ENCODE measurements around the gene XPR1.

XPR1 gene

DNA sequence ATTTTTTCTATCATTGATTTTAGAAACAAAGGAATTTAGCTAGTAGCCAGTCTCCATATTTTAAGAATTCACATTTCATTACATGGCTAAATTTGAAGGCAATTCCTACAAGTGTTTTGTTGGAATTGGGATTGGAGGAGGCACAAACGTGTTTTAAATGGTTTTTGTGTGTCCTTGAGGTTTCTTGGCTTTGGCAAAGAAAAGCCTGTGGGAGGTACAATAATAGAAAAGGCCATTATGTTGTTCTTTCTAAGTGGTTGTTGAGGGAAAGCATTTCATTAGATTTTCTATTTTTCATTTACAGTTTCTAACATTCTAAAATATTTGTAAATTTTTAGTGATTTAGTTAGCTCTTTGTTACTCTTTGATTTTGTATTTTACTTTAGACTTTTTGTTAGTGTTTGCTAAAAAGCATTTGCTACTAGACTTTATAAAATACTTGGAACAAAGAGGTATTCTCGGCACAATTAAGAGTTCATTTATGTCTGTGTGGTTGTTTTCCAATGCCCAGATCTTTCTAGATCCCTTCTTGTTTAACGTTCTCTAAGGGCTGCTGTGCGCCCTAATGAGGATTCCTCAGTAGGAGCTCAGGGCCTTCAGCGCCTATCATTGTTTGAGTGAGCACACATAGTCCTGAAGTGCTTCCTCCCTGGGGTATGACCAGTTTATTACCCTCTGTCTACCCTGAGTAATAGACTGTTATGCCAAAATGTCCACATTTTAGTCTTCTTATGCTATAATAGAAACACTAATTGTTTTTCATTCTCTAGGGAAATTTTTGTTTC lies 210.9 kb downstream of the XPR1 start:
- Histone ChIP-seq H3K4me3 (ENCODE audit: low read depth, low read length) (no peak overlapping the region), H3K27me3 (ENCODE audit: insufficient read depth, low read depth, severe bottlenecking) (no peaks in the 10 kb centered on the region), H3K36me3 (no peaks in the 10 kb centered on the region), H3K9me3 (ENCODE audit: severe bottlenecking) (no peaks in the 10 kb centered on the region), H3K27ac (no peak overlapping the region)
- TF ChIP-seq, protein P1, sequence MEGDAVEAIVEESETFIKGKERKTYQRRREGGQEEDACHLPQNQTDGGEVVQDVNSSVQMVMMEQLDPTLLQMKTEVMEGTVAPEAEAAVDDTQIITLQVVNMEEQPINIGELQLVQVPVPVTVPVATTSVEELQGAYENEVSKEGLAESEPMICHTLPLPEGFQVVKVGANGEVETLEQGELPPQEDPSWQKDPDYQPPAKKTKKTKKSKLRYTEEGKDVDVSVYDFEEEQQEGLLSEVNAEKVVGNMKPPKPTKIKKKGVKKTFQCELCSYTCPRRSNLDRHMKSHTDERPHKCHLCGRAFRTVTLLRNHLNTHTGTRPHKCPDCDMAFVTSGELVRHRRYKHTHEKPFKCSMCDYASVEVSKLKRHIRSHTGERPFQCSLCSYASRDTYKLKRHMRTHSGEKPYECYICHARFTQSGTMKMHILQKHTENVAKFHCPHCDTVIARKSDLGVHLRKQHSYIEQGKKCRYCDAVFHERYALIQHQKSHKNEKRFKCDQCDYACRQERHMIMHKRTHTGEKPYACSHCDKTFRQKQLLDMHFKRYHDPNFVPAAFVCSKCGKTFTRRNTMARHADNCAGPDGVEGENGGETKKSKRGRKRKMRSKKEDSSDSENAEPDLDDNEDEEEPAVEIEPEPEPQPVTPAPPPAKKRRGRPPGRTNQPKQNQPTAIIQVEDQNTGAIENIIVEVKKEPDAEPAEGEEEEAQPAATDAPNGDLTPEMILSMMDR (IDR thresholded peaks at IDR 0.05; ENCODE audit: low read depth, low read length) = no peak
- DNase-seq = no peak

DNA sequence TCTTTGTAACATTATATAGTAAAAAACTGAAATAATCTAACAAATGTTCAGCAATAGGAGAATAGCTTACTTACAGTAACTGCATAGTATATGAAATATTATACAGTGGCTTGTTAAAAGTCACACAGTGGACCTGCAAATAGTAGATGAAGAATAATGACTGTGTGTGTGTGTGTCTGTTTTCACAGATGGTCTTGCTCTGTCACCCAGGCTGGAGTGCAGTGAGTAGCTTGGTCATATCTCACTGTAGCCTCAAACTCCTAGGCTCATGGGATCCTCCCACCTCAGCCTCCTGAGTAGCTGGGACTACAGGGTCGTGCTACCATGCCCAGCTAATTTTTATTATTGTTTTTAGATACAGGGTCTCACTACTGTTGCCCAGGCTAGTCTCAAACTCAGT lies 213.5 kb downstream of the XPR1 start:
- Histone ChIP-seq H3K4me3 (ENCODE audit: low read depth, low read length) (no peak overlapping the region), H3K27me3 (ENCODE audit: insufficient read depth, low read depth, severe bottlenecking) (no peaks in the 10 kb centered on the region), H3K36me3 (no peaks in the 10 kb centered on the region), H3K27ac (no peak overlapping the region), H3K9me3 (ENCODE audit: severe bottlenecking) (no peaks in the 10 kb centered on the region)
- DNase-seq = no peak
- TF ChIP-seq, protein P1 (IDR thresholded peaks at IDR 0.05; ENCODE audit: low read depth, low read length) = no peak

DNA sequence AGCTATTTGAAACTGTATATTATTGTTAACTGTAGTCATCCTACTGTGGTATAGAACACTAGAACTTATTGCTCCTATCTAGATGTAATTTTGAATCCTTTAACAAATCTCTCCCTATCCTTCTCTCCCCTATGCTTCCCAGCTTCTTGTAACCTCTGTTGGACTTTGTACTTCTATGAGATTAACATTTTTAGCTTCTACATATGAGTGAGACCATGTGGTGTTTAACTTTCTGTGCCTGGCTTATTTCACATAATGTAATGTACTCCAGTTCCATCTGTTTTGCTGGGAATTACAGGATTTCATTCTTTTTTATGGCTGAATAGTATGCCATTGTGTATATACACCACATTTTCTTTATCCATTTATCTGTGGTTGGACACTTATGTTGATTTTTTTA lies 216.4 kb downstream of the XPR1 start:
- no peak for DNase-seq
- TF ChIP-seq, protein P1 (IDR thresholded peaks at IDR 0.05; ENCODE audit: low read depth, low read length) = no peak
- Histone ChIP-seq H3K27ac (no peak overlapping the region), H3K36me3 (no peaks in the 10 kb centered on the region), H3K27me3 (ENCODE audit: insufficient read depth, low read depth, severe bottlenecking) (no peaks in the 10 kb centered on the region), H3K9me3 (ENCODE audit: severe bottlenecking) (no peaks in the 10 kb centered on the region), H3K4me3 (ENCODE audit: low read depth, low read length) (no peak overlapping the region)

DNA sequence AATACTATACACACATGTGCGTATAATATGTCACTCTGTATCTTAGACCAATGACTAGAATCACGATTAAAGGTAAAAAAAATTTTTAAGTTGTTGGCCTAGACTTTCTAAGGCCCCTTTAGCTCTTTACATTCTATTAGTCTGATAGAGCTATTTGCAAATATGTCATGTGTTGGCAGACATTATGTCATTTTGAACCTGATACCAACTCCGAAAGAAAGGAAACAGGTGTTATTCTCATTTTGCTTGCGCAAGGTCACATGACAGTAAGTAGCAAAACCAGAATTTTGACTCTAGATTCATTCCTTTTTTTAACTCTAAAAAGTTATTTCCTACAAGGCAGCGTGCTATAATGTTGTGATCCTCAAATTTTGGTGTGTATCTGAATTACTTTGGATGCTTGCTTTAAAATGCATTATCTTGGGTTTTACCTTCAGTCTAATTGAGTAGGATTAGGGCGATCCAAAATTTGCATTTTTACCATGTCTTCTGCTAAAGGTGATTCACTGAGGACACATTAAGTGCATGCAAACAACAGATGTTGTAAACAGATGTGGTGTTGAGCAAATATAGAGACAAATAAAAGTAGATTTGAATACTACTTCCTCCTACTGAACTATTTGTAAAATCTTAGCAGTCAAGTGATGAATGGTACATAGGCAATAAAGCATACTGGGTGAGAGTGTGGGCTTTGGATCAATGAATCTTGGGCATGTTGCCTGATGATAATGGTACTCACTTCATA lies 217.4 kb downstream of the XPR1 start:
- TF ChIP-seq, protein P1 (IDR thresholded peaks at IDR 0.05; ENCODE audit: low read depth, low read length) = no peak
- Histone ChIP-seq H3K27ac (no peak overlapping the region), H3K4me3 (ENCODE audit: low read depth, low read length) (no peak overlapping the region), H3K27me3 (ENCODE audit: insufficient read depth, low read depth, severe bottlenecking) (no peaks in the 10 kb centered on the region), H3K9me3 (ENCODE audit: severe bottlenecking) (no peaks in the 10 kb centered on the region), H3K36me3 (no peaks in the 10 kb centered on the region)
- no peak for DNase-seq

DNA sequence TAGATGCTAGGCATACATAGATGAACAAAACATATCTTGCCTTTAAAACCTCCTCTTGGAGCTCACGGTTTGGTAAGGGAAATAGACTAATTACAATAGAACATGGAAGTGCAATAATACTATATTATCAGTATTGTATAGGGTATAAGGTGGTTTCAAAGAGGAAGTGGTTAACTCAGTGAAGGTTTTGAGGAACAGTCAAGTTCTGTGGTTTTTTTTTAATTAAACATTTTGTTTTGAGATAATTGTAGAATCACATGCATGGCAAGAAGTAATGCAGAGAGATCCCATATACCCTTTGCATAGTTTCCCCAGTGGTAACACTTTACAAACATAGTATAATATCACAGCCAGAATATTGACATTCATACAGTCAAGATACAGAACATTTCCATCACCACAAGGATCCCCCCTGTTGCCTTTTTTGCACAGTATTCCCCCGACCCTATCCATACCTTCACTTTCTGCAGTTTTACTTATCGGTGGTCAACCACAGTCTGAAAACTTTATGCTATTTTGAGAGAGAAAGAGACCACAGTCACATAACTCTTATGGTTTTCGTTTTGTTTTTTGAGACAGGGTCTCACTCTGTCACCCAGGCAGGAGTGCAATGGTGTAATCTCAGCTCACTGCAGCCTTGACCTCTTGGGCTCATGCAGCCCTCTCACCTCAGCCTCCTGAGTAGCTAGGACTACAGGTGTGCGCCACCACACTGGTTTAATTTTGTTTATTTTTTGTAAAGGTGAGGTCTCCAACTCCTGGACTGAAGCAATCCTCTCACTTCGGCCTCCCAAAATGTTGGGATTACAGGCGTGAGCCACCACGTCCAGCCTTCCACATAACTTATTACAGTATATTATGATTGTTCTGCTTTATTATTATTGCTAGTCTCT lies 220.4 kb downstream of the XPR1 start:
- Histone ChIP-seq H3K27ac (no peak overlapping the region), H3K27me3 (ENCODE audit: insufficient read depth, low read depth, severe bottlenecking) (no peaks in the 10 kb centered on the region), H3K9me3 (ENCODE audit: severe bottlenecking) (no peaks in the 10 kb centered on the region), H3K4me3 (ENCODE audit: low read depth, low read length) (no peak overlapping the region), H3K36me3 (no peaks in the 10 kb centered on the region)
- no peak for DNase-seq
- TF ChIP-seq, protein P1 (IDR thresholded peaks at IDR 0.05; ENCODE audit: low read depth, low read length) = no peak
